GM12865 (cell line): ENCODE measurements around the gene TPK1.
A peak's percentile ranks its signal among the peaks of the same experiment; 100 is the strongest.

Experiments used
- DNase-seq: peaks from one replicate; pipeline ENCODE4 v3.0.0; 2010; ENCODE audit warnings: low read depth
- H3K4me3 ChIP-seq: 2 replicates; pipeline ENCODE4 v1.5.1; 2011; ENCODE audit warnings: mild to moderate bottlenecking, low read depth, low read length, control low read depth
- TF ChIP-seq, protein P1 (sequence below): IDR thresholded peaks from 2 replicates; pipeline ENCODE4 v1.5.1; 2011; ENCODE audit warnings: low read length, control low read depth, low read depth, inconsistent platforms; ENCODE audit not compliant: insufficient read depth; ENCODE audit errors: missing control alignments

Gene TPK1

DNA sequence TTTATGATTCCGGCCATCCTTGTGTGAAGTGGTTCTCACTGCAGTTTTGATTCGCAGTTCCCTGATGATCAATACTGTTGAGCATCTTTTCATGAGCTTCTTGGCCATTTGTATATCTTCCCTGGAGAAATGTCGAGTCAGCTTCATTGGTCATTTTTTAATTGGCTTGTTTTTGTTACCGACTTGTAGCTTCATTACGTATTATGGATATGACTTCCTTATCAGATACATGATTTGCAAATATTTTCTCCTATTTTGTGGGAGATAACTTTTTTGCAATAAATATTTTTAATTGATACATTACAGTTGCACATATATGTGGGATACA, 27.4 kb upstream of the TPK1 start:
- H3K4me3 ChIP-seq: no peak overlapping the region
- no peak for DNase-seq
- TF ChIP-seq, protein P1, sequence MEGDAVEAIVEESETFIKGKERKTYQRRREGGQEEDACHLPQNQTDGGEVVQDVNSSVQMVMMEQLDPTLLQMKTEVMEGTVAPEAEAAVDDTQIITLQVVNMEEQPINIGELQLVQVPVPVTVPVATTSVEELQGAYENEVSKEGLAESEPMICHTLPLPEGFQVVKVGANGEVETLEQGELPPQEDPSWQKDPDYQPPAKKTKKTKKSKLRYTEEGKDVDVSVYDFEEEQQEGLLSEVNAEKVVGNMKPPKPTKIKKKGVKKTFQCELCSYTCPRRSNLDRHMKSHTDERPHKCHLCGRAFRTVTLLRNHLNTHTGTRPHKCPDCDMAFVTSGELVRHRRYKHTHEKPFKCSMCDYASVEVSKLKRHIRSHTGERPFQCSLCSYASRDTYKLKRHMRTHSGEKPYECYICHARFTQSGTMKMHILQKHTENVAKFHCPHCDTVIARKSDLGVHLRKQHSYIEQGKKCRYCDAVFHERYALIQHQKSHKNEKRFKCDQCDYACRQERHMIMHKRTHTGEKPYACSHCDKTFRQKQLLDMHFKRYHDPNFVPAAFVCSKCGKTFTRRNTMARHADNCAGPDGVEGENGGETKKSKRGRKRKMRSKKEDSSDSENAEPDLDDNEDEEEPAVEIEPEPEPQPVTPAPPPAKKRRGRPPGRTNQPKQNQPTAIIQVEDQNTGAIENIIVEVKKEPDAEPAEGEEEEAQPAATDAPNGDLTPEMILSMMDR: no peak

DNA sequence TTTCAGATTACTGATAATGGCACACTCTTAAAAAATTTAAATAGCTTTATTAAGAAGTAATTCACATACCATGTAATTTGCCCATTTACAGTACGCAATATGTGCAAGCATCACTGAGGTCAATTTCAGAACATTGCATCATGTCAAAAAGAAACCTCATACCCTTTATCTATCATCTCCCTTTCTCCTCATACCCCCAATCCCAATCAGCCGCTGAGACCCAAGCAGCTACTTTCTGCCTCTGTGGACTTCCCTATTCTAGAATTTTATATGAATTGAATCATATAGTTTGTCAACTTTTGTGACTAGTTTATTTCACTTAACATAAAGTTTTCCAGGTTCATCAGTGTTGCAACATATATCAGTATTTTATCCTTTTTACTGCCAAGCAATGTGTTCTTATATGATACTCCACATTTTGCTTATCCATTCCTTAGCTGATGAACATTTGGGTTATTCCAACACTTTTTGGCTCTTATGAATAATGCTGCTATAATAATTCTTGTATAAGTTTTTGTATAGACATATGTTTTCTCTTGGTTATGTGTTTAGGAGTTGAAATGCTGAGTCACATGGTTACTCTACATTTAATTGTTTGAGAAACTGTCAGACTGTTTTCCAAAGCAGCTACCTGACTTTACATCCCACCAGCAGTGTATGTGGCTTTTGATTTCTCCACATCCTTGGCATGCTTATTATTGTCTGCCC, 26.9 kb upstream of the TPK1 start:
- H3K4me3 ChIP-seq: no peak overlapping the region
- DNase-seq: no peak
- TF ChIP-seq, protein P1: no peak

DNA sequence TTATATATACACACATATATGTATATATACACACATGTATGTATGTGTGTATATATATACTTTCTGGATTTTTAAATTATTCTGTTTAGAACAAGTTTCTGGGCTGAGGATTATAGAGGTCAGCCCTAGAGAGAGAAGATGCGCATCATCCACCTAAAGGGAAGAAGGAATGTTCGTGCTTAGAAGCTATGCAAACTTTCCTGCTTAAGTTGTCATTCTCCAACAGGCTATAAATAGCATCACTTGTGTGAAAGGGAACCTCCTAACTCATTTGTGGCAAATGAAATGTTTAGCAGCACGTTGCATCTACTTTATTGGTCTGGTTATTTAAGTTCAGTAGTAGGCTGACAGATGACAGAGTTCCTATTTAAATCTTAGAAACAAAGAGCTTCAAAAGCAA, 23.9 kb upstream of the TPK1 start:
- DNase-seq: no peak
- no peak overlapping the region for H3K4me3 ChIP-seq
- TF ChIP-seq, protein P1: no peak

- TF ChIP-seq, protein P1: no peak
- no peak overlapping the region for H3K4me3 ChIP-seq
- DNase-seq: no peak
Observed at GRCh38 chr7:144857463-144857862, 21.6 kb upstream of the TPK1 start.

- DNase-seq: peak; percentile 12
- TF ChIP-seq, protein P1: peak; percentile 30
Observed at GRCh38 chr7:144854839-144855424, 19.1 kb upstream of the TPK1 start.

DNA sequence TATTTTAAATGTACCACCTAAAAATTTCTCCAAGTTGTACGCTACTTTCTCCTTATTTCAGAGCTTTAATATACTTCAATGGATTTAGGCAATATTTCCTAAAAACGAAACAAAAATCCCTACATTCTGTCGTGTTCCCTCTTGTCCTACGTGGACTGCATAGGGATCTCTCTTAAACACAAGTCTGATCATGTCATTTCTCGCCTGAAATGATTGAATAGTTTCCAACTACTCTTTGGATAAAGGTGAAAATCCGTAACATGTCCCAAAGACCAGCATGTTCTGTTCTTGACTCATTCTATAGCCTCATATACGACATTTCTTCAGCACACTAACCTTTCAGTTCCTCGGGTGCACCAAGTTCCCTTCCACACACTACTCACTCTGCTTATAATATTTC, 17.7 kb upstream of the TPK1 start:
- DNase-seq: no peak
- TF ChIP-seq, protein P1: no peak
- H3K4me3 ChIP-seq: no peak overlapping the region

More at GRCh38 chr7:144854839-144855424, 19.1 kb upstream of the TPK1 start:
- no peak overlapping the region for H3K4me3 ChIP-seq

DNA sequence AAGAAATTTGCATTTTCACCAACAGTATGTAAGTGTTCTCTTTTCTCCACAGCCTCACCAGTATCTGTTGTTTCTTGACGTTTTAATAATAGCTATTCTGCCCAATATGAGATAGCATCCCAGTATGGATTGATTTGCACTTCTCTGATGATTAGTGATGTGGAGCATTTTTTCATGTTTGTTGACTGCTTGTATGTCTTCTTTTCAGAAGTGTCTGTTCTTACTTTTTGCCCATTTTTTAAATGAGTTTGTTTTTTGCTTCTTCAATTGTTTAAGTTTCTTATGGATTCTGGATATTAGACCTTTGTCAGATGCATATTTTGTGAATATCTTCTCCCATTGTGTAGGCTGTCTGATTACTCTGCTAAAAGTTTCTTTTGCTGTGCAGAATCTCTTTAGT, 12.2 kb upstream of the TPK1 start:
- no peak overlapping the region for H3K4me3 ChIP-seq
- no peak for DNase-seq
- TF ChIP-seq, protein P1: no peak
